Endodermal cell (in vitro differentiated cells): ENCODE measurements around the gene CRTAC1. TPM values are rescaled to one million over a fixed set of nuclear protein-coding genes. Genes with fewer than 3 reads are reported as not detected.

ENCODE experiments used
- DNase-seq: peaks from one replicate; pipeline ENCODE4 v3.0.0-alpha.2; 2017
- H3K27ac ChIP-seq: 2 replicates; pipeline ENCODE4 v1.5.1; 2013; ENCODE audit warnings: mild to moderate bottlenecking, low read depth, low read length, moderate library complexity
- H3K27me3 ChIP-seq: 2 replicates; pipeline ENCODE4 v1.6.1; 2013; ENCODE audit warnings: mild to moderate bottlenecking, low read length, moderate library complexity; ENCODE audit not compliant: insufficient read depth, control insufficient read depth, poor library complexity, severe bottlenecking
- H3K36me3 ChIP-seq: 2 replicates; pipeline ENCODE4 v1.7.0; 2013; ENCODE audit warnings: mild to moderate bottlenecking, low read length, moderate library complexity; ENCODE audit not compliant: control insufficient read depth, insufficient read depth
- H3K4me1 ChIP-seq: one replicate; pipeline ENCODE4 v1.7.0; 2013; ENCODE audit warnings: low read length; ENCODE audit not compliant: control insufficient read depth, insufficient read depth
- H3K4me3 ChIP-seq: 2 replicates; pipeline ENCODE4 v1.5.1; 2013; ENCODE audit warnings: mild to moderate bottlenecking, low read length, moderate library complexity
- H3K9ac ChIP-seq: 2 replicates; pipeline ENCODE4 v1.6.1; 2013; ENCODE audit warnings: mild to moderate bottlenecking, low read length, moderate library complexity; ENCODE audit not compliant: poor library complexity, severe bottlenecking; ENCODE audit errors: extremely low read depth
- H3K9me3 ChIP-seq: 2 replicates; pipeline ENCODE4 v1.6.1; 2013; ENCODE audit warnings: mild to moderate bottlenecking, low read length, moderate library complexity; ENCODE audit not compliant: control insufficient read depth
- H3K27ac Mint-ChIP-seq: 2 replicates; pipeline ENCODE4 v1.8.0; 2020; ENCODE audit warnings: mixed read lengths
- H3K27me3 Mint-ChIP-seq: 2 replicates; pipeline ENCODE4 v1.8.0; 2021; ENCODE audit warnings: mild to moderate bottlenecking, mixed read lengths; ENCODE audit not compliant: insufficient read depth
- H3K36me3 Mint-ChIP-seq: 2 replicates; pipeline ENCODE4 v1.8.0; 2020; ENCODE audit warnings: low read depth, mixed read lengths
- H3K4me1 Mint-ChIP-seq: 2 replicates; pipeline ENCODE4 v1.8.0; 2020; ENCODE audit warnings: mixed read lengths
- H3K4me3 Mint-ChIP-seq: 2 replicates; pipeline ENCODE4 v1.8.0; 2020; ENCODE audit warnings: mild to moderate bottlenecking, moderate library complexity, mixed read lengths
- H3K9me3 Mint-ChIP-seq: 2 replicates; pipeline ENCODE4 v1.8.0; 2020; ENCODE audit warnings: mild to moderate bottlenecking, mixed read lengths
- CTCF ChIP-seq: fragments of 200-600 bp; sonication (generic); conservative IDR thresholded peaks from 2 replicates; pipeline ENCODE4 v1.5.0; 2021; ENCODE audit warnings: antibody characterized with exemption, mild to moderate bottlenecking
- WGBS, 2 experiments: methylation state at CpG; one replicate each; pipeline versions ENCODE4 v1.1.5 to v1.1.7; 2013; ENCODE audit warnings: missing lambda C conversion rate in 2 of 2, mixed read lengths in 1 of 2; ENCODE audit not compliant: insufficient coverage in 1 of 2, insufficient read length in 1 of 2; 5-methylcytosine and 5-hydroxymethylcytosine counted together
- total RNA-seq, 2 donors: library from RNA; stranded (reverse); fragmentation: NEBNext Ultra II Directional in 1 of 2; extraction: Animal tissue kit (Norgen Biotek cat#: 25700) in 1 of 2; gene quantifications; 2 replicates in 1 of 2; 3 replicates in 1 of 2; pipeline ENCODE4 v1.2.1, GENCODE V29; 2021

The CRTAC1 gene
- total RNA-seq, 2 donors from 2014 or later, result 0.13 to 0.24 TPM

GRCh38 chr10:97903128-97904017, 127.0 kb downstream of the CRTAC1 start:
- no peak overlapping the region for H3K27ac ChIP-seq
- peaks cover 2% of the 10 kb centered on the region for H3K27me3 Mint-ChIP-seq

GRCh38 chr10:97901381-97901780, 129.0 kb downstream of the CRTAC1 start:
- Histone ChIP-seq H3K27me3 (no peaks in the 10 kb centered on the region), H3K9ac (no peak overlapping the region), H3K9me3 (no peaks in the 10 kb centered on the region), H3K36me3 (no peaks in the 10 kb centered on the region), H3K27ac (no peak overlapping the region), H3K4me3 (no peak overlapping the region), H3K4me1 (no peaks in the 10 kb centered on the region)
- Mint-ChIP-seq H3K4me3 (no peak overlapping the region), H3K4me1 (peaks cover 5% of the 10 kb centered on the region), H3K27ac (no peak overlapping the region), H3K9me3 (no peaks in the 10 kb centered on the region), H3K36me3 (no peaks in the 10 kb centered on the region), H3K27me3 (peaks cover 3% of the 10 kb centered on the region)
- DNase-seq, result no peak
- 93 to 98% methylated on average over 7 to 12 of the region's 12 CpGs for WGBS, 2 experiments
- no peak for TF ChIP-seq CTCF

More at GRCh38 chr10:97903128-97904017, 127.0 kb downstream of the CRTAC1 start:
- Mint-ChIP-seq H3K27ac (no peak overlapping the region), H3K4me1 (peaks cover 5% of the 10 kb centered on the region), H3K4me3 (no peak overlapping the region), H3K36me3 (no peaks in the 10 kb centered on the region), H3K9me3 (no peaks in the 10 kb centered on the region)
- H3K4me3 ChIP-seq, result no peak overlapping the region
- H3K36me3 ChIP-seq, result no peaks in the 10 kb centered on the region
- peak; percentile 42 for TF ChIP-seq CTCF
- no peaks in the 10 kb centered on the region for H3K4me1 ChIP-seq
- WGBS, 2 experiments, result 71 to 87% methylated on average over 4 to 9 of the region's 9 CpGs
- H3K9me3 ChIP-seq, result no peaks in the 10 kb centered on the region
- DNase-seq, result no peak
- H3K9ac ChIP-seq, result no peak overlapping the region
- H3K27me3 ChIP-seq, result no peaks in the 10 kb centered on the region

- Mint-ChIP-seq H3K27me3 (peaks cover 5% of the 10 kb centered on the region), H3K9me3 (no peaks in the 10 kb centered on the region), H3K36me3 (no peaks in the 10 kb centered on the region), H3K4me1 (peaks cover 3% of the 10 kb centered on the region), H3K4me3 (no peak overlapping the region), H3K27ac (no peak overlapping the region)
- no peak overlapping the region for H3K4me3 ChIP-seq
- no peaks in the 10 kb centered on the region for H3K36me3 ChIP-seq
- H3K4me1 ChIP-seq, result no peaks in the 10 kb centered on the region
- H3K9ac ChIP-seq, result no peak overlapping the region
- H3K9me3 ChIP-seq, result no peaks in the 10 kb centered on the region
- no peak for TF ChIP-seq CTCF
- H3K27me3 ChIP-seq, result no peaks in the 10 kb centered on the region
- no peak overlapping the region for H3K27ac ChIP-seq
- WGBS, 2 experiments, result 69 to 80% methylated on average over 3 to 4 of the region's 4 CpGs
- no peak for DNase-seq
These were observed 132.0 kb downstream of the CRTAC1 start for GRCh38 chr10:97898429-97898828.
